PC-3 (cell line): ENCODE data around the gene TARS1. TPM values are rescaled to one million over a fixed set of nuclear protein-coding genes. Genes with fewer than 3 reads are reported as not detected.

Experiments used
- ATAC-seq: fragments of 200-7000 bp; cut with Tn5 transposase; 2 replicates; pipeline ENCODE4 v1.9.1; 2020; ENCODE audit warnings: mild to moderate bottlenecking, moderate library complexity
- BruUV-seq: library from RNA; stranded (reverse); fragments of 400-500 nt; replicated peaks from 2 replicates; lab custom pipeline; 2021; lab: Mats Ljungman, UMichigan
- CTCF ChIA-PET: fragments of 300-600 bp; sonication (Branson Sonifier 250); formaldehyde crosslinking; loops from one replicate; lab custom pipeline; 2022; ENCODE audit warnings: antibody characterized with exemption; lab: Charles Lee
- POLR2A ChIA-PET: fragments of 300-600 bp; sonication (Branson Sonifier 250); formaldehyde crosslinking; loops from one replicate; lab custom pipeline; 2022; ENCODE audit warnings: antibody characterized with exemption; ENCODE audit not compliant: unreplicated experiment; lab: Charles Lee
- DNase-seq: peaks from one replicate; pipeline ENCODE4 v3.0.0-alpha.2; 2015
- H2AFZ ChIP-seq: fragments of 300-600 bp; sonication (generic); 2 replicates; pipeline ENCODE4 v1.6.0; 2016; ENCODE audit warnings: antibody characterized with exemption, low read length
- H3F3A ChIP-seq: fragments of 300-600 bp; sonication (generic); one replicate; pipeline ENCODE4 v1.6.0; 2017; ENCODE audit warnings: antibody characterized with exemption, low read length, control low read depth, mild to moderate bottlenecking; ENCODE audit not compliant: unreplicated experiment
- H3K27ac ChIP-seq: fragments of 300-600 bp; sonication (generic); 2 replicates; pipeline ENCODE4 v1.5.1; 2016; ENCODE audit warnings: mild to moderate bottlenecking, low read length
- H3K27me3 ChIP-seq: fragments of 300-600 bp; sonication (generic); 2 replicates; pipeline ENCODE4 v1.6.1; 2016; ENCODE audit warnings: low read length, mixed read lengths
- H3K36me3 ChIP-seq: fragments of 300-600 bp; sonication (generic); 2 replicates; pipeline ENCODE4 v1.6.1; 2016; ENCODE audit warnings: low read depth, mixed run types, low read length, mixed read lengths
- H3K4me1 ChIP-seq: fragments of 300-600 bp; sonication (generic); 2 replicates; pipeline ENCODE4 v1.5.1; 2016; ENCODE audit warnings: low read length; ENCODE audit not compliant: insufficient read depth
- H3K4me2 ChIP-seq: fragments of 300-600 bp; sonication (generic); 2 replicates; pipeline ENCODE4 v1.6.0; 2016; ENCODE audit warnings: low read length
- H3K4me3 ChIP-seq: fragments of 300-600 bp; sonication (generic); 2 replicates; pipeline ENCODE4 v1.5.1; 2016; ENCODE audit warnings: mild to moderate bottlenecking, low read length, mixed read lengths
- H3K79me2 ChIP-seq: fragments of 300-600 bp; sonication (generic); 2 replicates; pipeline ENCODE4 v1.6.1; 2017; ENCODE audit warnings: low read length, mixed read lengths
- H3K9ac ChIP-seq: fragments of 300-600 bp; sonication (generic); 2 replicates; pipeline ENCODE4 v1.6.0; 2016; ENCODE audit warnings: mild to moderate bottlenecking, low read length
- H3K9me2 ChIP-seq: fragments of 300-600 bp; sonication (generic); replicated peaks from 2 replicates; pipeline ENCODE4 v1.6.1; 2016; ENCODE audit warnings: mixed run types, low read length, mixed read lengths
- H3K9me3 ChIP-seq: fragments of 300-600 bp; sonication (generic); 2 replicates; pipeline ENCODE4 v1.6.1; 2016; ENCODE audit warnings: low read length, mixed read lengths
- H4K20me1 ChIP-seq: fragments of 300-600 bp; sonication (generic); 2 replicates; pipeline ENCODE4 v1.6.1; 2016; ENCODE audit warnings: low read length, mixed read lengths
- EZH2 ChIP-seq: fragments of 300-600 bp; sonication (generic); IDR thresholded peaks from one replicate; pipeline ENCODE4 v1.6.1; 2017; ENCODE audit warnings: antibody characterized with exemption, mild to moderate bottlenecking, low read length; ENCODE audit not compliant: unreplicated experiment
- EZH2phosphoT487 ChIP-seq: fragments of 300-600 bp; sonication (generic); IDR thresholded peaks from 2 replicates; pipeline ENCODE4 v1.6.1; 2018; ENCODE audit warnings: mild to moderate bottlenecking, antibody characterized with exemption, low read length, borderline replicate concordance
- intact Hi-C: fragments of 100-400 bp; cut with micrococcal nuclease; formaldehyde crosslinking; loops from 2 replicates; pipeline ENCODE4 v1.9.0; 2023
- total RNA-seq: library from RNA; depleted of rRNA; stranded (reverse); fragments of >200 nt; gene quantifications from 2 replicates; pipeline ENCODE4 v1.2.3, GENCODE V29; 2014
- TF ChIP-seq, protein P1 (sequence below): fragments of 300-600 bp; sonication (generic); conservative IDR thresholded peaks from 2 replicates; pipeline ENCODE4 v1.5.1; 2017; ENCODE audit warnings: antibody characterized with exemption, low read depth, mild to moderate bottlenecking, low read length

Gene TARS1
- total RNA-seq, 1 experiment from 2014 or later, result 221 TPM

DNA sequence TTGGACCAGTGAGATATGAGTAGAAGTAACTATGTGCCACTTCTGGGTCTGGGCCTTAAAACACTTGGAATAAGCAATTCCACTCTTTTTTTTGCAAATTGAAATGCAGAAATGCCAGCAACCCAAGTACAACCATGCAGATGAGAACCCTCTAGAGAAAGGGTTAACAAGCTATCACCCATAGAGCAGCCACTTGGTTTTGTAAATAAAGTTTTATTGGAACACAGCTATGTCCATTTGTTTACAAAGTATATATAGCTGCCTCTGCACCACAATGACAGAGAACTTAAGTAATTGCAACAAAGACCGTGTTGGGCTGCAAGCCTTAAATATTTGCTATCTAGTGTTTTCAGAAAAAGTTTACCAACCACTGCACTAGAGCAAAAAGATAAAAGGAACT is 9.8 kb upstream of the TARS1 start:
- BruUV-seq, result no TSS peak
- ATAC-seq, result no peak

DNA sequence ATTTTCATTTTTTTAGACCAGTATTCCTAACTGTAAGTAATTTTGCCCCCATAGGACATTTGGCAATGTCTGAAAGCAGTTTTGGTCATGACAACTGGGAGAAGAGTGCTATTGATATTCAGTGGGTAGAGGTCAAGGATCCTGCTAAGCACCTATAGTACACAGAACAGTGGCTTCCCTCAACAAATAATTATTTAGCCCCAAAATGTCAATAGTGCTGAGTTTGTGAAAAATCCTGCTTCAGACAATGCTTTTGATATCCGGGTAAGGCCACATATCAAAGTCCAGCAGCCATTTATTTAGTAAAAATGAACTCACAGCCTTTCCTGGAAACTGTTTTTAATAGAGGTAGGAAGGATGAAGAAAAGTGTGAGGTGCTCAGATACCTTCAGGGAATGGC is 8.1 kb upstream of the TARS1 start:
- intact Hi-C loops, result no loop called here
- Histone ChIP-seq H3K9ac (no peak overlapping the region), H3K36me3 (no peaks in the 10 kb centered on the region), H3K4me3 (no peak overlapping the region), H3K9me2 (no peaks in the 10 kb centered on the region), H3K27me3 (no peaks in the 10 kb centered on the region), H3F3A (no peaks in the 10 kb centered on the region), H3K79me2 (no peaks in the 10 kb centered on the region), H4K20me1 (no peaks in the 10 kb centered on the region), H2AFZ (no peak overlapping the region), H3K4me2 (no peak overlapping the region), H3K4me1 (no peaks in the 10 kb centered on the region), H3K27ac (no peak overlapping the region), H3K9me3 (no peaks in the 10 kb centered on the region)
- no peak for ATAC-seq
- ChIA-PET POLR2A (no interaction called here), CTCF (no interaction called here)
- BruUV-seq, result no TSS peak
- no peak for DNase-seq
- TF ChIP-seq EZH2phosphoT487 (no peak), EZH2 (no peak)
- TF ChIP-seq, protein P1, sequence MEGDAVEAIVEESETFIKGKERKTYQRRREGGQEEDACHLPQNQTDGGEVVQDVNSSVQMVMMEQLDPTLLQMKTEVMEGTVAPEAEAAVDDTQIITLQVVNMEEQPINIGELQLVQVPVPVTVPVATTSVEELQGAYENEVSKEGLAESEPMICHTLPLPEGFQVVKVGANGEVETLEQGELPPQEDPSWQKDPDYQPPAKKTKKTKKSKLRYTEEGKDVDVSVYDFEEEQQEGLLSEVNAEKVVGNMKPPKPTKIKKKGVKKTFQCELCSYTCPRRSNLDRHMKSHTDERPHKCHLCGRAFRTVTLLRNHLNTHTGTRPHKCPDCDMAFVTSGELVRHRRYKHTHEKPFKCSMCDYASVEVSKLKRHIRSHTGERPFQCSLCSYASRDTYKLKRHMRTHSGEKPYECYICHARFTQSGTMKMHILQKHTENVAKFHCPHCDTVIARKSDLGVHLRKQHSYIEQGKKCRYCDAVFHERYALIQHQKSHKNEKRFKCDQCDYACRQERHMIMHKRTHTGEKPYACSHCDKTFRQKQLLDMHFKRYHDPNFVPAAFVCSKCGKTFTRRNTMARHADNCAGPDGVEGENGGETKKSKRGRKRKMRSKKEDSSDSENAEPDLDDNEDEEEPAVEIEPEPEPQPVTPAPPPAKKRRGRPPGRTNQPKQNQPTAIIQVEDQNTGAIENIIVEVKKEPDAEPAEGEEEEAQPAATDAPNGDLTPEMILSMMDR, result no peak

More for the DNA sequence above, 9.8 kb upstream of the TARS1 start:
- Histone ChIP-seq H3K27ac (no peak overlapping the region), H3F3A (no peaks in the 10 kb centered on the region), H3K36me3 (no peaks in the 10 kb centered on the region), H3K4me2 (no peak overlapping the region), H3K27me3 (no peaks in the 10 kb centered on the region), H3K4me3 (no peak overlapping the region), H3K9me2 (no peaks in the 10 kb centered on the region), H3K4me1 (no peaks in the 10 kb centered on the region), H4K20me1 (no peaks in the 10 kb centered on the region), H3K9ac (no peak overlapping the region), H3K79me2 (no peaks in the 10 kb centered on the region), H3K9me3 (no peaks in the 10 kb centered on the region), H2AFZ (no peak overlapping the region)
- ChIA-PET CTCF (no interaction called here), POLR2A (no interaction called here)
- intact Hi-C loops, result no loop called here
- no peak for TF ChIP-seq EZH2
- TF ChIP-seq EZH2phosphoT487, result no peak
- TF ChIP-seq, protein P1, result no peak
- no peak for DNase-seq

DNA sequence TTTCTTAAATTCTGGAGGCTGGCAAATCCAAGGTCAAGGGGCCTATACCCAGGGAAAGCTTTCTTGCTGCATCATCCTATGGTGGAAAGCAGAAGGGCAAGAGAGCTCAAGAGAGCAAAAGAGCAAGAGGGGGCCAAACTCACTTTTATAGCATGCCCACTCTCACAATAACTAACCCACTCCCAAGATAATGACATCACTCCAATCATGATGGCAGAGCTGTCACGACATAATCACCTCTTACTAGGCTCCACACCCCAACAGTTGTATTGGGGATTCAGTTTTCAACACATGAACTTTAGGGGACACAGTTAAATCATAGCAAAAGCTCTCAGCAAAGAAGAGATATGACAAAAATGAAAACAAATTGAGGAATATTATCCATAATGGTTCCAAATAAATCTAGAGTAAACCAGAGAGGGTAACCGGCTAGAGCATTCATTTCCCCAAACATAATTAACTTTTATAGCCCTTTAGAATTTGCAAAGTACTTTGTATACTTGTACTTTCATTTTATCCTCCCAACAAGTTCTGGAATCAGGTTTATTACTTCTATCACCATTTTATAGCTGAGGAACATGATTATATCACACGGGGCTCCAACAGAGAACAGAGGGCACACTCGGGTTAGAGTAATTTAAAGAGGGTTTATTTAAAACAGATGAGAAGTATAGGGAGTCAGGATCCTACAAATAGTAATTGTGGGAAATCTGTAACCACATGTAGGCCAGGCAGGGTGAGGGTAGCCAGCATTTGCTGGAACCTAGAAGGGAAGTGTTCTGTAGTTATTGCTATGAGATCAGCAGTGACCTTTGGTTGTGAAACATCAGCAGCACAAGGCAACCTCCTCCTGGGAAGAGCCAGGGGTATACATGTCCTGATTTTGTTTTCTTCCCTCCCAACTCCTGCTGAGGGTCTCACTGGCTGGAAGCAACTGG is 7.2 kb upstream of the TARS1 start:
- ATAC-seq (no peak), DNase-seq (no peak)
- Histone ChIP-seq H3K27me3 (no peaks in the 10 kb centered on the region), H3K4me3 (no peak overlapping the region), H4K20me1 (no peaks in the 10 kb centered on the region), H3K4me1 (no peaks in the 10 kb centered on the region), H3K27ac (no peak overlapping the region), H3K9ac (no peak overlapping the region), H3K79me2 (no peaks in the 10 kb centered on the region), H3K9me3 (no peaks in the 10 kb centered on the region), H3K36me3 (no peaks in the 10 kb centered on the region), H3F3A (no peaks in the 10 kb centered on the region), H3K4me2 (no peak overlapping the region), H2AFZ (no peak overlapping the region), H3K9me2 (no peaks in the 10 kb centered on the region)
- no TSS peak for BruUV-seq
- ChIA-PET CTCF (no interaction called here), POLR2A (no interaction called here)
- TF ChIP-seq, protein P1, result no peak
- TF ChIP-seq EZH2 (no peak), EZH2phosphoT487 (no peak)
- intact Hi-C loops, result no loop called here
